Activated CD8-positive, alpha-beta memory T cell treated with anti-CD3 and anti-CD28 coated beads, Interleukin-2, amount 10 ng/mL, durations not matched to agents 7 days and 5 days (primary cell): ENCODE results near the gene HID1. TPM values are rescaled to one million over a fixed set of nuclear protein-coding genes. Genes with fewer than 3 reads are reported as not detected.

Experiments
- ATAC-seq: fragments of 150-1000 bp; cut with Tn5 transposase; one replicate; pipeline ENCODE4 v1.10.0; 2021; ENCODE audit warnings: moderate library complexity
- CTCF ChIA-PET: fragments of 350-600 bp; sonication (Branson Sonifier 250); formaldehyde crosslinking; loops from one replicate; lab custom pipeline; 2021; ENCODE audit warnings: antibody characterized with exemption; lab: Charles Lee
- DNase-seq: peaks from one replicate; pipeline ENCODE4 v3.0.0-alpha.2; 2020
- H3K27ac Mint-ChIP-seq: one replicate; pipeline ENCODE4 v1.8.0; 2021; ENCODE audit warnings: mild to moderate bottlenecking, mixed read lengths
- H3K27me3 Mint-ChIP-seq: one replicate; pipeline ENCODE4 v1.8.0; 2021; ENCODE audit warnings: mixed read lengths
- H3K36me3 Mint-ChIP-seq: one replicate; pipeline ENCODE4 v1.8.0; 2021; ENCODE audit warnings: mild to moderate bottlenecking, mixed read lengths
- H3K4me1 Mint-ChIP-seq: one replicate; pipeline ENCODE4 v1.8.0; 2021; ENCODE audit warnings: mixed read lengths
- H3K4me3 Mint-ChIP-seq: one replicate; pipeline ENCODE4 v1.8.0; 2021; ENCODE audit warnings: mild to moderate bottlenecking, moderate library complexity, mixed read lengths
- H3K9me3 Mint-ChIP-seq: one replicate; pipeline ENCODE4 v1.8.0; 2022; ENCODE audit warnings: low read depth, mixed read lengths
- total RNA-seq, 2 experiments: library from RNA; stranded (reverse); gene quantifications; one replicate each; pipeline ENCODE4 v1.2.3, GENCODE V29; 2021

The HID1 gene
- total RNA-seq, 2 experiments from 2014 or later, result not detected

- Mint-ChIP-seq H3K9me3 (no peaks in the 10 kb centered on the region), H3K27ac (no peak overlapping the region), H3K4me1 (peaks cover 7% of the 10 kb centered on the region), H3K36me3 (no peaks in the 10 kb centered on the region), H3K4me3 (no peak overlapping the region), H3K27me3 (no peaks in the 10 kb centered on the region)
- CTCF ChIA-PET, result interaction anchor here (0.8 to 6.8 kb wide), 54 partner anchors 11 to 451 kb away, joined by 3 to 129 read pairs (median 6); partner anchors contain the start of genes ARMC7, CDR2L, HID1 and MRPL58
- ATAC-seq, result peak; percentile 58
- DNase-seq, result peak; percentile 74
Measured at GRCh38 chr17:74960570-74961342, 11.8 kb downstream of the HID1 start.

- CTCF ChIA-PET, result interaction anchor here (0.9 to 6.8 kb wide), 39 partner anchors 10 to 452 kb away, joined by 3 to 129 read pairs (median 11); partner anchors contain the start of genes ARMC7, CDR2L, HID1 and MRPL58
- Mint-ChIP-seq H3K27me3 (no peaks in the 10 kb centered on the region), H3K4me1 (peaks cover 7% of the 10 kb centered on the region), H3K27ac (no peak overlapping the region), H3K9me3 (no peaks in the 10 kb centered on the region), H3K4me3 (no peak overlapping the region), H3K36me3 (no peaks in the 10 kb centered on the region)
- ATAC-seq, result no peak
- no peak for DNase-seq
Measured at GRCh38 chr17:74959826-74960515, 12.6 kb downstream of the HID1 start.

GRCh38 chr17:74957935-74958740, 14.4 kb downstream of the HID1 start:
- no peak overlapping the region for H3K4me3 Mint-ChIP-seq
- H3K27ac Mint-ChIP-seq, result no peak overlapping the region
- no peaks in the 10 kb centered on the region for H3K36me3 Mint-ChIP-seq
- H3K9me3 Mint-ChIP-seq, result no peaks in the 10 kb centered on the region
- H3K27me3 Mint-ChIP-seq, result no peaks in the 10 kb centered on the region
- ATAC-seq, result peak; percentile 56
- peaks cover 7% of the 10 kb centered on the region for H3K4me1 Mint-ChIP-seq
- CTCF ChIA-PET, result interaction anchor here (0.6 to 6.8 kb wide), 32 partner anchors 9 to 454 kb away, joined by 3 to 116 read pairs (median 5); partner anchors contain the start of genes CDR2L, FDXR, HID1 and MRPL58
- peak; percentile 82 for DNase-seq

GRCh38 chr17:74956093-74956492, 16.5 kb downstream of the HID1 start:
- no peak overlapping the region for H3K27ac Mint-ChIP-seq
- no peak for ATAC-seq
- H3K4me1 Mint-ChIP-seq, result peaks cover 3% of the 10 kb centered on the region
- CTCF ChIA-PET, result interaction anchor here (0.6 to 6.8 kb wide), 7 partner anchors 18 to 456 kb away, joined by 3 to 116 read pairs (median 4); partner anchors contain the start of genes FDXR, OTOP2 and USH1G
- no peaks in the 10 kb centered on the region for H3K27me3 Mint-ChIP-seq
- no peaks in the 10 kb centered on the region for H3K36me3 Mint-ChIP-seq
- no peak for DNase-seq
- no peak overlapping the region for H3K4me3 Mint-ChIP-seq
- H3K9me3 Mint-ChIP-seq, result no peaks in the 10 kb centered on the region

GRCh38 chr17:74954665-74955421, 17.7 kb downstream of the HID1 start:
- CTCF ChIA-PET, result no interaction called here
- Mint-ChIP-seq H3K27ac (no peak overlapping the region), H3K36me3 (no peaks in the 10 kb centered on the region), H3K4me3 (no peak overlapping the region), H3K27me3 (no peaks in the 10 kb centered on the region), H3K4me1 (no peaks in the 10 kb centered on the region), H3K9me3 (no peaks in the 10 kb centered on the region)
- no peak for DNase-seq
- no peak for ATAC-seq

- CTCF ChIA-PET, result no interaction called here
- Mint-ChIP-seq H3K4me3 (no peak overlapping the region), H3K9me3 (no peaks in the 10 kb centered on the region), H3K4me1 (no peaks in the 10 kb centered on the region), H3K27ac (no peak overlapping the region), H3K36me3 (no peaks in the 10 kb centered on the region), H3K27me3 (no peaks in the 10 kb centered on the region)
- no peak for ATAC-seq
- DNase-seq, result no peak
Measured at GRCh38 chr17:74954115-74954514, 18.4 kb downstream of the HID1 start.

GRCh38 chr17:74953134-74953687, 19.3 kb downstream of the HID1 start:
- Mint-ChIP-seq H3K4me3 (no peak overlapping the region), H3K27ac (no peak overlapping the region), H3K9me3 (no peaks in the 10 kb centered on the region), H3K4me1 (no peaks in the 10 kb centered on the region), H3K27me3 (no peaks in the 10 kb centered on the region), H3K36me3 (no peaks in the 10 kb centered on the region)
- no peak for ATAC-seq
- no peak for DNase-seq
- CTCF ChIA-PET, result interaction anchor here (0.8 kb wide), 1 partner anchor 9 kb away, joined by 3 read pairs; no protein-coding TSS in a partner anchor

- DNase-seq, result no peak
- Mint-ChIP-seq H3K4me1 (no peaks in the 10 kb centered on the region), H3K27me3 (no peaks in the 10 kb centered on the region), H3K9me3 (no peaks in the 10 kb centered on the region), H3K36me3 (no peaks in the 10 kb centered on the region), H3K4me3 (no peak overlapping the region), H3K27ac (no peak overlapping the region)
- CTCF ChIA-PET, result interaction anchor here (0.8 kb wide), 1 partner anchor 9 kb away, joined by 3 read pairs; no protein-coding TSS in a partner anchor
- no peak for ATAC-seq
Measured at GRCh38 chr17:74952431-74953133, 20.0 kb downstream of the HID1 start.

- ATAC-seq, result no peak
- Mint-ChIP-seq H3K4me3 (no peak overlapping the region), H3K4me1 (no peaks in the 10 kb centered on the region), H3K27ac (no peak overlapping the region), H3K27me3 (no peaks in the 10 kb centered on the region), H3K9me3 (no peaks in the 10 kb centered on the region), H3K36me3 (no peaks in the 10 kb centered on the region)
- no peak for DNase-seq
- CTCF ChIA-PET, result interaction anchor here (2.7 kb wide), 1 partner anchor 9 kb away, joined by 14 read pairs; no protein-coding TSS in a partner anchor
Measured at GRCh38 chr17:74951680-74952421, 20.7 kb downstream of the HID1 start.

- no peaks in the 10 kb centered on the region for H3K4me1 Mint-ChIP-seq
- ATAC-seq, result no peak
- no peaks in the 10 kb centered on the region for H3K9me3 Mint-ChIP-seq
- H3K4me3 Mint-ChIP-seq, result no peak overlapping the region
- CTCF ChIA-PET, result interaction anchor here (2.7 kb wide), 1 partner anchor 10 kb away, joined by 14 read pairs; no protein-coding TSS in a partner anchor
- DNase-seq, result no peak
- H3K36me3 Mint-ChIP-seq, result no peaks in the 10 kb centered on the region
- H3K27ac Mint-ChIP-seq, result no peak overlapping the region
- no peaks in the 10 kb centered on the region for H3K27me3 Mint-ChIP-seq
Measured at GRCh38 chr17:74951065-74951464, 21.5 kb downstream of the HID1 start.

- no peaks in the 10 kb centered on the region for H3K9me3 Mint-ChIP-seq
- no peak overlapping the region for H3K4me3 Mint-ChIP-seq
- no peaks in the 10 kb centered on the region for H3K36me3 Mint-ChIP-seq
- ATAC-seq (no peak), DNase-seq (no peak)
- CTCF ChIA-PET, result interaction anchor here (2.7 kb wide), 1 partner anchor 11 kb away, joined by 14 read pairs; no protein-coding TSS in a partner anchor
- peaks cover 3% of the 10 kb centered on the region for H3K27me3 Mint-ChIP-seq
- H3K4me1 Mint-ChIP-seq, result peaks cover 5% of the 10 kb centered on the region
- H3K27ac Mint-ChIP-seq, result no peak overlapping the region
Measured at GRCh38 chr17:74950207-74950606, 22.4 kb downstream of the HID1 start.
